ENCODE measurements around the gene ELAVL1.

Gene ELAVL1

GRCh38 chr19:8005534-8006256, at the start of gene ELAVL1:
TSS of gene ELAVL1 (minus strand) at chr19:8005641. CDS start at chr19:7991815, 13,826 bp downstream.
- peak within 1 kb of the TSS; percentile 93 for H3K27ac Mint-ChIP-seq
- peak; percentile 92 for DNase-seq
- peaks cover 35% of the 10 kb centered on the region for H3K4me1 Mint-ChIP-seq (ENCODE audit: low read depth)
- peaks cover 37% of the 10 kb centered on the region for H3K36me3 Mint-ChIP-seq (ENCODE audit: low read depth)
- peak within 1 kb of the TSS; percentile 93 for H3K4me3 Mint-ChIP-seq
- H3K9me3 Mint-ChIP-seq = no peaks in the 10 kb centered on the region
- H3K27me3 Mint-ChIP-seq = no peaks in the 10 kb centered on the region

- Mint-ChIP-seq H3K36me3 (ENCODE audit: low read depth) (no peaks in the 10 kb centered on the region), H3K27me3 (peaks cover 4% of the 10 kb centered on the region)
Measured at GRCh38 chr19:8054169-8054568, 48.7 kb upstream of the ELAVL1 start.

GRCh38 chr19:8052464-8052859, 47.0 kb upstream of the ELAVL1 start, which contains the start of gene CCL25:
TSS of gene CCL25 (plus strand) at chr19:8052760. CDS start at chr19:8053050, 290 bp downstream.
- Mint-ChIP-seq H3K9me3 (no peaks in the 10 kb centered on the region), H3K36me3 (ENCODE audit: low read depth) (no peaks in the 10 kb centered on the region), H3K4me3 (no peak within 1 kb of the TSS), H3K27me3 (peaks cover 6% of the 10 kb centered on the region), H3K27ac (no peak within 1 kb of the TSS), H3K4me1 (ENCODE audit: low read depth) (peaks cover 13% of the 10 kb centered on the region)
- DNase-seq = no peak

More at GRCh38 chr19:8054169-8054568, 48.7 kb upstream of the ELAVL1 start:
- Mint-ChIP-seq H3K9me3 (no peaks in the 10 kb centered on the region), H3K4me1 (ENCODE audit: low read depth) (peaks cover 13% of the 10 kb centered on the region), H3K4me3 (no peak overlapping the region), H3K27ac (no peak overlapping the region)
- DNase-seq = no peak

GRCh38 chr19:8050274-8051096, 45.0 kb upstream of the ELAVL1 start:
- Mint-ChIP-seq H3K4me3 (peak overlapping the region; percentile 48), H3K36me3 (ENCODE audit: low read depth) (no peaks in the 10 kb centered on the region), H3K9me3 (no peaks in the 10 kb centered on the region), H3K27ac (no peak overlapping the region), H3K4me1 (ENCODE audit: low read depth) (peaks cover 15% of the 10 kb centered on the region), H3K27me3 (peaks cover 7% of the 10 kb centered on the region)
- DNase-seq = peak; percentile 94

- no peak overlapping the region for H3K27ac Mint-ChIP-seq
- H3K4me1 Mint-ChIP-seq (ENCODE audit: low read depth) = peaks cover 9% of the 10 kb centered on the region
- H3K9me3 Mint-ChIP-seq = no peaks in the 10 kb centered on the region
- no peak for DNase-seq
- H3K4me3 Mint-ChIP-seq = no peak overlapping the region
- no peaks in the 10 kb centered on the region for H3K36me3 Mint-ChIP-seq (ENCODE audit: low read depth)
- H3K27me3 Mint-ChIP-seq = peaks cover 10% of the 10 kb centered on the region
Measured at GRCh38 chr19:8046569-8047165, 41.2 kb upstream of the ELAVL1 start.

GRCh38 chr19:8045872-8046568, 40.6 kb upstream of the ELAVL1 start:
- Mint-ChIP-seq H3K9me3 (no peaks in the 10 kb centered on the region), H3K27me3 (peaks cover 10% of the 10 kb centered on the region), H3K36me3 (ENCODE audit: low read depth) (no peaks in the 10 kb centered on the region), H3K4me1 (ENCODE audit: low read depth) (peaks cover 9% of the 10 kb centered on the region), H3K4me3 (no peak overlapping the region), H3K27ac (no peak overlapping the region)
- no peak for DNase-seq

GRCh38 chr19:8044018-8044417, 38.6 kb upstream of the ELAVL1 start:
- H3K4me3 Mint-ChIP-seq = no peak overlapping the region
- DNase-seq = no peak
- no peak overlapping the region for H3K27ac Mint-ChIP-seq
- H3K27me3 Mint-ChIP-seq = peaks cover 6% of the 10 kb centered on the region
- H3K9me3 Mint-ChIP-seq = no peaks in the 10 kb centered on the region
- no peaks in the 10 kb centered on the region for H3K36me3 Mint-ChIP-seq (ENCODE audit: low read depth)
- peaks cover 2% of the 10 kb centered on the region for H3K4me1 Mint-ChIP-seq (ENCODE audit: low read depth)

- H3K36me3 Mint-ChIP-seq (ENCODE audit: low read depth) = no peaks in the 10 kb centered on the region
- H3K4me1 Mint-ChIP-seq (ENCODE audit: low read depth) = peaks cover 2% of the 10 kb centered on the region
- peaks cover 8% of the 10 kb centered on the region for H3K27me3 Mint-ChIP-seq
- DNase-seq = no peak
- no peak overlapping the region for H3K4me3 Mint-ChIP-seq
- H3K27ac Mint-ChIP-seq = no peak overlapping the region
- no peaks in the 10 kb centered on the region for H3K9me3 Mint-ChIP-seq
Measured at GRCh38 chr19:8042900-8043299, 37.5 kb upstream of the ELAVL1 start.

GRCh38 chr19:8041531-8041931, 36.1 kb upstream of the ELAVL1 start:
- Mint-ChIP-seq H3K4me1 (ENCODE audit: low read depth) (no peaks in the 10 kb centered on the region), H3K27ac (no peak overlapping the region), H3K36me3 (ENCODE audit: low read depth) (no peaks in the 10 kb centered on the region), H3K4me3 (no peak overlapping the region), H3K27me3 (peaks cover 9% of the 10 kb centered on the region), H3K9me3 (no peaks in the 10 kb centered on the region)
- DNase-seq = no peak

- no peak overlapping the region for H3K27ac Mint-ChIP-seq
- no peak overlapping the region for H3K4me3 Mint-ChIP-seq
- no peaks in the 10 kb centered on the region for H3K4me1 Mint-ChIP-seq (ENCODE audit: low read depth)
- H3K27me3 Mint-ChIP-seq = peaks cover 13% of the 10 kb centered on the region
- DNase-seq = no peak
- no peaks in the 10 kb centered on the region for H3K36me3 Mint-ChIP-seq (ENCODE audit: low read depth)
- H3K9me3 Mint-ChIP-seq = no peaks in the 10 kb centered on the region
Measured at GRCh38 chr19:8039231-8039630, 33.8 kb upstream of the ELAVL1 start.

GRCh38 chr19:8038815-8039214, 33.4 kb upstream of the ELAVL1 start:
- H3K9me3 Mint-ChIP-seq = no peaks in the 10 kb centered on the region
- no peak for DNase-seq
- no peaks in the 10 kb centered on the region for H3K4me1 Mint-ChIP-seq (ENCODE audit: low read depth)
- H3K36me3 Mint-ChIP-seq (ENCODE audit: low read depth) = no peaks in the 10 kb centered on the region
- peaks cover 10% of the 10 kb centered on the region for H3K27me3 Mint-ChIP-seq
- no peak overlapping the region for H3K27ac Mint-ChIP-seq
- H3K4me3 Mint-ChIP-seq = no peak overlapping the region

GRCh38 chr19:8036434-8037099, 31.1 kb upstream of the ELAVL1 start:
- Mint-ChIP-seq H3K36me3 (ENCODE audit: low read depth) (no peaks in the 10 kb centered on the region), H3K27ac (no peak overlapping the region), H3K4me1 (ENCODE audit: low read depth) (no peaks in the 10 kb centered on the region), H3K27me3 (peaks cover 10% of the 10 kb centered on the region), H3K4me3 (no peak overlapping the region), H3K9me3 (no peaks in the 10 kb centered on the region)
- DNase-seq = no peak

GRCh38 chr19:8034178-8034525, 28.7 kb upstream of the ELAVL1 start:
- H3K27ac Mint-ChIP-seq = no peak overlapping the region
- H3K9me3 Mint-ChIP-seq = no peaks in the 10 kb centered on the region
- no peak for DNase-seq
- no peaks in the 10 kb centered on the region for H3K36me3 Mint-ChIP-seq (ENCODE audit: low read depth)
- peaks cover 10% of the 10 kb centered on the region for H3K27me3 Mint-ChIP-seq
- H3K4me1 Mint-ChIP-seq (ENCODE audit: low read depth) = no peaks in the 10 kb centered on the region
- H3K4me3 Mint-ChIP-seq = no peak overlapping the region

Measured in activated T-cell treated with anti-CD3 and anti-CD28 coated beads, Interleukin-2, amount 50 U/mL, for 24 hours (primary cell).